ENCODE data around the gene MPZL3. TPM values are rescaled to one million over a fixed set of nuclear protein-coding genes. Genes with fewer than 3 reads are reported as not detected.

The MPZL3 gene
- polyA plus RNA-seq, 1 of the 3 experiments (the other 2 are of a cell fraction): 0.38 TPM

- TF ChIP-seq PBX3 (IDR thresholded peaks at IDR 0.05) (no peak), RXRA (IDR thresholded peaks at IDR 0.05; ENCODE audit: borderline replicate concordance, low read depth) (no peak), RFX5 (IDR thresholded peaks at IDR 0.05; ENCODE audit: low read length) (no peak), CHD2 (IDR thresholded peaks at IDR 0.05; ENCODE audit: low read length, partially characterized antibody) (no peak), FOXM1 (IDR thresholded peaks at IDR 0.05; ENCODE audit: low read depth) (no peak), GABPA (IDR thresholded peaks at IDR 0.05; ENCODE audit: low read depth) (no peak), GATA2 (CRISPR knock-in tag; IDR thresholded peaks at IDR 0.05) (no peak), JUND (IDR thresholded peaks at IDR 0.05) (no peak), TEAD4 (IDR thresholded peaks at IDR 0.05; ENCODE audit: borderline replicate concordance, insufficient read depth) (no peak)
These were observed 523 bp upstream of the MPZL3 start (continued) for GRCh38 chr11:118252688-118253087.

- POLR2A ChIA-PET: no interaction called here
- DNase-seq: no peak
These were observed 5.1 kb downstream of the MPZL3 start for GRCh38 chr11:118247041-118247440.

More at GRCh38 chr11:118247041-118247440, 5.1 kb downstream of the MPZL3 start:
- Histone ChIP-seq H3K9ac (no peak overlapping the region), H3K36me3 (replicated peaks in 1 of 2; ENCODE audit: control insufficient read depth in 1 of 2, insufficient read depth in 2 of 2, low read length in 1 of 2) (no peaks in the 10 kb centered on the region), H2AFZ (ENCODE audit: low read depth) (no peak overlapping the region), H3K4me2 (no peak overlapping the region), H3K79me2 (ENCODE audit: insufficient read depth) (no peaks in the 10 kb centered on the region), H3F3A (replicated peaks; ENCODE audit: insufficient read depth) (no peaks in the 10 kb centered on the region), H3K9me2 (no peaks in the 10 kb centered on the region), H3K4me3 (ENCODE audit: low read depth in 2 of 2, low read length in 1 of 2) (no peak overlapping the region), H3K9me3 (no peaks in the 10 kb centered on the region), H4K20me1 (ENCODE audit: insufficient read depth) (no peaks in the 10 kb centered on the region), H3K27ac (ENCODE audit: low read depth in 2 of 2, low read length in 1 of 2) (no peak overlapping the region), H3K4me1 (ENCODE audit: control insufficient read depth in 1 of 2, insufficient read depth in 2 of 2, low read depth in 1 of 2, low read length in 1 of 2) (peaks cover 0 to 4% of the 10 kb centered on the region in 2 experiments; a peak in 1 of 4 replicates), H3K27me3 (ENCODE audit: insufficient read depth) (peaks cover 13% of the 10 kb centered on the region; the same call in 1 of the 2 replicates)
- 0% methylated on average over 1 of the region's 1 CpG for WGBS (ENCODE audit: low lambda C conversion rate)
- CTCF ChIA-PET: no interaction called here
- TF ChIP-seq NRF1 (IDR thresholded peaks at IDR 0.05; ENCODE audit: low read depth, low read length): no peak
- no peak for TF ChIP-seq FOSL2 (IDR thresholded peaks at IDR 0.05; ENCODE audit: borderline replicate concordance, low read depth)
- no peak for TF ChIP-seq USF2 (IDR thresholded peaks at IDR 0.05; ENCODE audit: borderline replicate concordance, low read depth, low read length)
- TF ChIP-seq CTCF (IDR thresholded peaks at IDR 0.05): no peak
- TF ChIP-seq RFX5 (IDR thresholded peaks at IDR 0.05; ENCODE audit: low read length): no peak

Data from SK-N-SH (cell line).